ENCODE results near the gene PLA2G5.

- TF ChIP-seq CTCF (IDR thresholded peaks at IDR 0.05; ENCODE audit: low read length) (no peak), EZH2 (optimal IDR thresholded peaks at IDR 0.05; ENCODE audit: low read depth, low read length) (no peak), EZH2phosphoT487 (IDR thresholded peaks at IDR 0.05; ENCODE audit: low read length) (no peak)
Observed at GRCh38 chr1:20136249-20136648, 66.3 kb downstream of the PLA2G5 start.

Measured in MM.1S (cell line).